Bone marrow (tissue), 2 donors: ENCODE data around the gene KCND3.

Experiments
- DNase-seq, 2 donors: peaks; one replicate each; lab custom pipeline; 2025; lab: John Stamatoyannopoulos, UW

KCND3 gene

DNA sequence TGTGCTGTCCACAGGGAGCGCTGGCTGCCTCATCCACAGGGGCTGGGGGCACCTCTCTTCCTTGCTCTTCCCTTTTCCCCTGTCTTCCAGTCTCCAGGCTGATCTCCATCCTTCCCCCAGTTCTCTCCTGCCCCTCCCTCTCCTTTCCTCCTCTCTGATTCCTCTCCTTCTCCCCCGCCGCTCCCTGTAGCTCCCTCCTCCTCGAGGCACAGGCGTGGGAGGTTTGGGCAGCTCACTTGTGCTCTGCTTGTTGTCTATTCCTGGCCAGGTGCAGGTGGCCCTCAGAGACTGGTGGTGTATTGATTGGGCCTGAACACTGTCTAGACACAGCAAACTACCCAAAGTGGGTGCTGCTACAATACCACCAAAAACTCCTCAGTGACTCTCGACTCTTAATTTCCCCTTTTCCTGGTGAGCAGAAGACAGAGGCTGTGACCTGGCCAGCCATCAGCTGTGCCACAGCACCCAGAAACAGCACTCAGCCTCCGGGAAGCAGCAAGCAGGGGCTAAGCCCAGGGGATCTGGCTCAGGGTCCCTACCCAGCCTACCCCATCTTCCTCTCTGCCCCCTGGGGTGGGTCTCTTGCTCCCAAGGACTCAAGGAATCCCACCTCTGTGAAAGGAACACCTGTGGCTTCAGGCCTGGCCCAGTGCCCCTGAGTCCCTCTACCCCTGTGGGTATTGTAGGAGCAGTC lies 140.5 kb downstream of the KCND3 start:
- no peak for DNase-seq

DNA sequence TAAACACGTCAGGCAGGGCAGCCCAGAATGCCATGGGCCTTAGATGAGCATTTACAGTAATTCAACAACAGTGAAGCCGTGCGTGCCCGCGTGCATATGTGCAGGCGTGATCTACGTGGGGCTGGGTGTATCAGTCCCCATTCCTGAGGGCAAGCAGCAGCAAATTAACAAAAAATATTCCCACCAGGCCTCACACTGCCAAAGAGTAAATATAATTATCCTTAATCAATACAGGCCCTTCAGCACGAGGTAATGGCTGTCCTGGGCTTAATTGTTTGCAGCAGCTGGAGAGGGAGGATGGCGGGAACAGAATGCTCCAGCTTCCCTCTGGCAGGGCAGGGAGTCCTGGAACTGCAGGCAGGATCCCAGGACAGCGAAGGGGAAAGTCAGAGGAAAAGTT lies 142.0 kb downstream of the KCND3 start:
- DNase-seq, result no peak

DNA sequence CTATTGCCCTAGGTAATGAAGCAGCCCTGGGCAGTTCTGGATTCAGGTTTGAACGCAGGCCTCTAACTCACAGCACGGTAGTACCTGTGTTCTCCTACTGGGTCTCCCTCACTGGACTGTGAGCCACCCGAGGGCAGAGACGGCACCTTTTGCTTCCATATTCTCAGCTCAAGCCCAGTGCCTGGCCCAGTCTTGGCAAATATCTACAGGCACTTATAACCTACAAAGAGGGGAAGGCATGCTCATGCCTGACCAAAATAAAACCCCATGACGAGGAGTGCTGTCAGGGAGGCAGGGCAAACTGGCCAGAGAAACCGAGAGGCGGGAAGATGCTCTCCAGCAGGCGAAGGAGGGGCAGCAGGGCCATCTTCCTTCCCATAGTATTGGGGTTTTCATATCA lies 142.6 kb downstream of the KCND3 start:
- no peak for DNase-seq

DNA sequence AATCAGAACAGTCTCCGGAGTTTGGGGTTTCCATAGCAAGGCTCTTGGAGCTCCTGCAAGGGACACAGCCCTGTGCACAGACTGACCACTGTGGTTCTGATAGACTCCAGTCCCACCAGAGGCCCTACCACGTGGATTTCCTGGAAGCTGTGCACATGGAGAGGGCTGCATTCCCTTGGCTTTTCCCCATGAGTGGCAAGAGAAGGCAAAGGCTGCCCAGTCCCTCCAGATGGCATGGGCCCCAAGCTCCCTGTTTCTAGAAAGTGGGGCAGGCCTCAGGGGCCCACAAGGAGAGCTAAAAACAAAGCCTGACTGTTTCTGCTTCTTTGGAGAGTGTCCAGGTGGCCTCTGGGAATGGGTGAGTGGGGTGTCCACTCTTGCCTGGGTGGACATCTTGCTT lies 146.3 kb downstream of the KCND3 start:
- DNase-seq, result no peak

DNA sequence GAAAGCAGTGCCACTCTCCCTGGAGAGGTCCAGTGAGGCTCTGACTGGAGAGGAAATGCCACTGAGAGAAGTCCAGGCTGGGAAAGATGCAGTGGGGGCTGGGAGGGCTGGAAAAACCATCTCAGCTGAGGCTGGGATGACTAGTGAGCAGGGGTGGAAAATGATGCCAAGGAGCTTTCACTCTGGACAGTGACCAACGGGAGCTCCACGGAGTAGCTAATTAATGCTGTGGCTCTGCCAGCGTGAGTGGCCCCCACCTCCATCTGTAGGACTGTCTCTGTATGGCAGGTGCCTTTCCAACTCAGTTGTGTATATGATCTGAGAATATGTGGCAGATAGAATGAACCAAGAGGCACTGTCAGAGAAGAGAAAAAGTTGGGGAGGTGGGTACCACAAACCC lies 147.1 kb downstream of the KCND3 start:
- no peak for DNase-seq

DNA sequence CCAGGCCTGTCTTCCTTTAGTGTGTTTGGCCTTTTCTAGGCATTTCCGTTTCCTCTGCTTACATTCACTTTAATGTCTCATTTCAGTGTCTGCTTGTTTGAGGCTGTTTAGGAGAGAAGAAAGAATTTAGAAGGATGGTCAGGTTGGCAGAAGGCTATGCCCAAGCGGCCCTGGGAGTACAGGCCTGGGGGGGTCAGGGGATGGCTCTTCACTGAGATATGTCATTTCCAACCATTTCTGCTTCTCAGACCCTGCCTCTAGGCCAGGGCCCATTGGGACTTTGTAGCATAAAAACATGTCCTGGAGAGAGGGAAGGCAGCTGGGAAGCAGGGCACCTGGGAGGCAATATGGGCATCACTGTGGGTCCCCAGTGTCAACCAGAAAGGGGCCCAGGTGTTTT lies 147.7 kb downstream of the KCND3 start:
- no peak for DNase-seq

DNA sequence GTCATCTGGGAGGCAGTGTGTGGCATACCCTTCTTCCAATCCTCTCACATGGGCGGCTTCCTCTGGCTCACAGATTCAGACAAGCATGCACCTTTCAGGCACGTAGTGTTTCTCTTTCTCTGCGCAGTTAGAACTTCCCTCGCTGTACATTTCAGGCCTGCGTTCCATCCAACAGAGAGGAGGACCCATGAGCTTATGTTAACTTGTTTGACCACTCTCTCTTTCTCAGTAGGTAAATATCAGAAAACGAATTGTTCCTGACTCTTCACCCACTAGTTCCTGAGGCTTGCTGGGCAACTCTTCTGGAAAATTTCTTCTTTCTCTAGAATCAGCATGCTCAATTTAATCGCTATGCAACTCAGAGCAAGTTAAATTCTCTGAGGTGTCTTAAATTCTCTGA lies 148.3 kb downstream of the KCND3 start:
- no peak for DNase-seq

DNA sequence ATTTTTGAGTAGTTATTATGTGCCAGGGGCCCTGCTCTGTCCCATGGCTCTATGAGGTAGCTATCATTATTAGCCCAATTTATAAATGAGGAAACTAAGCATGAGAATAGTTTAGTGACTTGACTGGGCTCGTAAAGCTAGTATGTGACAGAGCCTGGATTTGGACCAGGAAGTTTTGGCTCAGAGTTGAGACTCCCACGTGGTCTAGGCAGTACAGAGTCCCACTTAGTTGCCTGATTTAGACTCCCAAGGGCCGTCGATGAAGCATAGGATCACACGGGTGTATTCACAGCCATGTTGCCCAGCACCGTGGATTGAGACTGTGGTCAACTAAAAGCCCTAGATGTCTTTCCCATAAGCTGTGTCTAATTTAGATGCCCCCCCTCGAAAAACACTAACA lies 152.1 kb downstream of the KCND3 start:
- DNase-seq, result no peak

DNA sequence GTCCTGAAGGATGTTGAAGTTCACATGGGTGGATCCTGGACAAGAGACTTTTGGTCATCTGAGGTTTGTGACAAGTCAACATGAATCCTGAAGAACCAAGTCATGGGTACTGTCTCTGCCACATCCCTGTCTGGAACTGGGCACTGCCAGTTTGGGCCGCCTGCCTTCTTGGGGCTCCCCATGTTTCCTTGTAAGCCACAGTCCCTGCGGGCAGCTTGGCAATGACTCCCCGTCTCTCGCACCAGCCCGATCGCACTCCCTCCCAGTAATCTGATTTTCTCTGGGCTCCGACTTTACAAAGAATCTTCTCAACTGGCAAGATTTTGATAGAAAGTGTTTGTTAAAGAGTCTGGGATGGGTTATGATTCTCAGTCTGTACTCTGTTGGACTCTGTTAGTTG lies 153.4 kb downstream of the KCND3 start:
- no peak for DNase-seq

DNA sequence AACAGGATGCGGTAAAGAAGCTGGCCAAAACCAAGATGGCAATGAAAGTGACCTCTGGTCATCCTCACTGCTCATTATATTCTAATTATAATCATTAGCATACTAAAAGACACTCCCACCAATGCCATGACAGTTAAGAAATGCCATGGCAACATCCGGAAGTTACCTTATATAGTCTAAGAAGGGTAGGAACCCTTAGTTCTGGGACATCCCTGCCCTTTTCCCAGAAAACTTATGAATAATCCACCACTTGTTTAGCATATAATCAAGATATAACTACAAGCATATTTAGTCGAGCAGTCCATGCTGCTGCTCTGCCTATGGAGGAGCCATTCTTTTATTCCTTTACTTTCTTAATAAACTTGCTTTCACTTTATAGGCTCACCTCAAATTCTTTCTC lies 154.0 kb downstream of the KCND3 start:
- DNase-seq, result no peak

DNA sequence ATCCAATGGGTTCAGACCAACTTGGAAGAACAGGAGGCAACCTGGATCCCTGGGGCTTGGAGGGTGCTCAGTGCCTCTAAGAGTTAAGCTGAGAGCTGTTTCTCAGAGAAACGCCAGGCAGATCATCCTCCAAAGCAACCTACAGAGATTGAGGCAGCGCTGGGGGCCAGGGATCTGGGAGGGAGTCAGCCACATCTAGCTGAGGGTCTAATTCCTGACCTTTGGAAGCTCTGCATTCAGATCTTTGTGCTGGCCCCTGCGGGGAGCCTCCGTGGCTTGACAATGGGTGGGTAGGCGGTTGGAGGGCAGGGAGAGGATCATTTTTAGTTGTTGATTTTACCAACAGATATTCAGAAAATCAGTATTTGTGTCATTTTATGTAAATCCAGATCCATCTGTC lies 154.5 kb downstream of the KCND3 start:
- DNase-seq, result no peak

DNA sequence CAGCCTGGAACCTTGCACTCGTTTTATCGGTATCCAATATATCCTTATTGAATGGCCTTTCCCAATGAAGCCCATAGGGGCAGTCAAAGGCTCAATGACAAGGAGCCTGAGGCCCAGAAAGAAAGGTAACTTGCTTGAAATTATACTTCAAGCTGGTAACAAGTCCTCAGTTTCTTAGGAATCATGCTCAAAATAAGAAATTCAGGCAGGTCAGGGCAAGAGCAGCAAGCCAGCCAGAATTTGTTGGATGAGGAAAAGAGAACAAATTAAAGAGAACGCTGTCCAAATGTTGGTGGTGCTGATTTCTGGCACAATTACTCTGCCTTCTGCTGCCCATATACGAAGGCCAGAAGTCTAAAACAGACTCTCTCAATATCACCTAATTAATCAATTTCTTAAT lies 156.1 kb downstream of the KCND3 start:
- DNase-seq, result no peak

DNA sequence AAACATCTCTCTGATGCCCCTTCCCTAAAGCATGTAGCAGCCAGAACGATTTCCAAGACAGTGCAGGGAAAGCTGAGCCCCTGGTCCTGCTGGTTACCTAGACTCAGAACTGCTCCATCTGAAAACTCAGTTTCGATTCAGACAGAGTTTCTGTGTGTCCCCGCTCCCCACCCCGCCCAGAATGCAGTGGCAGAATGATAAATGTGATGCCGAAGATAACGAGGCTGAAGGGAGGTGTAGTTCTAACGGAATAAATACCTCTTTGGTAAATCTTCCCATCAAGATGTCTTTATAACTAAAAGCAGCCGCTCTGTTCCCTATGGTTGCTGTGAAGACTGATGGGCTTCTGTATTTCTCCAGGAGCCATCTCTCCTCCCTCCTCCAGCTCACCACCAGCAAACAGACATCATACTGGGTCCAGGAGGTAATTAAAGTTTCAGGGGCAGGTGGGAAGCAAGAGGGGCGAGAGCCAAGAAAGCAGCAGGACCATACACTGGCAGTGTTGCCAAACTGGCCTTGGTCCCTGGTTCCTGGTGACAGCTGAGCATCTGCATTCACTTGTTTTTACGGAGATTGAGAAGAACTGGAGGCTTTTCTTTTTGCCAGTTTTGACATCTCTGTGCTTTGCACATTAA lies 156.8 kb downstream of the KCND3 start:
- no peak for DNase-seq

DNA sequence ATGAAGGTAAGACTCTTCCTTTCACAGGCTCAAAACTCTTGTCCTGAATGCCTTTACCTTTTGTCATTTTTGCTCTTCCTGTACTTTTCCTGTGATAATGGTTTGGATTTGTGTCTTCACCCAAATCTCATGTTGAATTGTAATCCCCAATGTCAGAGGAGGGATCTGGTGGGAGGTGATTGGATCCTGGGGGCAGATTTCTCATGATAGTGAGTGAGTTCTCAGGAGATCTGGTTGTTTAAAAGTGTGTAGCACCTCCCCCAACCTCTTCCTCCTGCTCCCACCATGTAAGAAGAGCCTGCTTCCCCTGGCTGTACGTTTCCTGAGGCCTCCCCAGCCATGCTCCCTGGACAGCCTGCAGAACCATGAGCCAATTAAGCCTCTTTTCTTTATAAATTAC lies 158.3 kb downstream of the KCND3 start:
- no peak for DNase-seq

DNA sequence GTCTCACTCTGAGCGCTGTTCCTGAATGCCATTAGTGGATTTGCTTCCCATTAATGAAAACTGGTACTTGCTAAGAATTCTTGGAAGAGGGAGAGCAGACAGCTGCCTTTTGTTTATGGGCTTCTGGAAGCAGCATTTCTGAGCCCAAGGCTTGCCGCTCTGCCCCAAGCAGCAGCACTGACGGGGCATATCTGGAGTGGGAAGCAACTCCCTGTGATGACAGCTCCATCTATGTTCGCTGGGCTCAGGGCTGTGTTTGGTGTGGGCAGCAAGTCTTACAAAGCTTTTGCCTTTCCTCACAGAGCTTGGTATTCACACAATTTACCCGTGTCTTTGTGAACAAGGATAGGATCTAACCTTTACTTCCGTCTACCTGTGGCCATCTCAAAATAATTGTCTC lies 161.5 kb downstream of the KCND3 start:
- DNase-seq, result no peak

DNA sequence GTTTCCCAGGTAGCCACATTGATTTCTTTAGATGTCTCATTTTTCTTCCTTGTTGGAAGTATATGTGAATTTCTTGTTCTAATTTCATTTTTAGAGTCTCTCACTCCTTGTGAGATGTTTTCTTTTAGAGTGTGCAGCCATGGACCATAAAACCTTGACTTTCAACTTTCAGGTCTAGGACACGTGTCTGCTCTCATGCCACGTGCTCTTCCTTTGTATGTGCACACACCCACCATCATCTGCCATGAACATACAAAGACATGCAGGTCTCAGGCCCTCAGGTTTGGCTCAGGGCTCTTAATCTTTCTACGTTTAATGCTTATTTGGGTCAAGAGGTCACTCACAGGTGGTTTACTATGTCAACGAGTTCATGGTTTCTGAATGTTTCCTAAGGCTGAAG lies 163.2 kb downstream of the KCND3 start:
- DNase-seq, result no peak

DNA sequence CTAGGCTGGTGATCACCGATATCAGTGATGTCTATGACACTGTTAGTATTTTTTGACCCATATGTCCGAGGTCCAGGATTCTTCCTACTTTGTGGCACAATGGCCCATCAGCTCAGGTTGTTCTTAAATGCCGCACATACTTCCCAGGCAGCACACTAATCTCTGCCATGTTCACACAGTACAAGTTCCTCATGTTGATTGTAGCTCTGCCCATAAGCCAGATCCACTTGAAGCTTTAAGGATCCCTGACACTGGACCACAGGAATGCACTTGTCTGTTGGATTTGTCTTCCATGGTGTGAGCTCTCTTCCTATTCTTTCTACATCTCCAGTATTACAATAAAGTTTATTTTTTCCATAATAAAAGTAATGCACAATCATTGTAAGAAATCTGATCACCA lies 164.3 kb downstream of the KCND3 start:
- DNase-seq, result no peak

DNA sequence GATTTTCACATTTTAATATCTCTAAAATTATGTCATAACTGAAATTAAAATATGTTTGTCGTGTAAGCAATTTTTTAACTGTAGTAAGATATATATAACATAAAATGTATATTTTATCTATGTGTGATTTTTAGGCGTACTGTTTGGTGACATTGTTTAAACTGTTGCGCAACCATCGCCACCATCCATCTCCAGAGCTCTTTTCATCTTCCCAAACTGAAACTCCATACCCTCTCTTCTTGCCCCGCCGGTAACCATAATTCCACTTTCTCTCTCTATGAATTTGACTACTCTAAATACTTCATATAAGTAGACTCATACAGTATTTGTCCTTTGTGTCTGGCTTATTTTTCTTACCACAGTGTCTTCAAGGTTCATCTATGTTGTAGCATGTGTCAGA lies 167.3 kb downstream of the KCND3 start:
- no peak for DNase-seq

DNA sequence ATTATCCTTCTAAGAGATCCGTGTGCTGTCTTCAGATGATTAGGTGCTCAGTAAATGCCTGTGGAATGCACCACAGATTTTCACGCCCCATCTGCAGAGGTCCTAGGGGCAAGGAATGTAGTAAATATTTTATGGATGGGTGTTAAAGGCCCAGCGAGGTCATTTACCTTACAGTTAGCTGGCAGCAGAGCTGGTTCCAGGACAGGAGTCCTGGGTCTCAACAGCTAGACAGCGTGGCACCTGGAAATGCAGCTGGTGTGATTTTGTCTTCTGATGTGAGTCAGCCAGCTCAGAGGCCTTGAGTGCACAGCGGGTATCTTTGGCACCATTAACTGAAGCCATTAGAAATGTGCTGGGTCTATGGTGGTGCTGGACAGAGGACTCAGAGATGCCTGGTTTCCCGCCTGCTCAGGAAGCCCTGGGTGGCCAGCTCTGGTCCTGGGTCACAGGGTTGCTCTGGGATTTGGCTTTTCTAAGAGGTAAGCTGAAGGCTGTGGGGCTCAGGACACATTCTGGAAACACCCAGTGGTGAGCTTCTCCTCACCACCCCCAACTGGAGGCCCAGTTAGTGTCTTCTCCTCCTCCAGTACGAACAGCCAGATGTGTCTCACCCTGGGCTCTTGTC lies 168.2 kb downstream of the KCND3 start:
- DNase-seq, result no peak

DNA sequence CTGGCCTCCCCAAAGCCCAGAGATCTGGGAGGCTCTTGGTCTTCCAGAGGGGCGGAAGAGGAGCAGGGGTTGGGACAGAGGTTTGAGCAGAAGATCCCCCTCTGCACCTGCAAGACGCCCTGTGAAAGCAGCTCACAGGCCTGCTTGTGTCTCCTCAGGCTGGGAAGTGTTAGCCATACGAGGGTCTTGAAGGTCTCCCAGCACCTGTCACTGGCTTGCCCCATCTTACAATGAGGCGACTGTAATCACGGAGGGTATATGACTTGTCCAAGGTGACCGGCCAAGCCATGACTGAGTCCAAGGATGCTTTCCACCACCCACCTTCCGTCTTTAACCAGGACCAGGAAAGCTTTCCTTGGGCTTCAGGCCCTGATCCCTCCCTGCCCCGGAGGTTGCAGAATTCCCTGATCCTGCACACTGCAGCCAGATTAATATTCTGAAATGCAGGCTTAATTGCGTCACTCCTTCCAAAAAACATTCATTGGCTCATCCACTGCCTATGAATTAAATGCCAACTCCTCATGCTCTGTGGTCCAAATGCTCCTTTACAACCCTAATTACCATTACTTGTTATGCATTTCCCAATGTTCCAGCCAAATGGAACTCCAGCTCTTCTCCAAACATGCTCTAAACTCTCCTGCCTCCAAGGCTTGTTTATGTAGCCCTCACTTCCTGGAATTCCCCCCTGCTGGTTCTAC lies 169.8 kb downstream of the KCND3 start:
- DNase-seq, result no peak

DNA sequence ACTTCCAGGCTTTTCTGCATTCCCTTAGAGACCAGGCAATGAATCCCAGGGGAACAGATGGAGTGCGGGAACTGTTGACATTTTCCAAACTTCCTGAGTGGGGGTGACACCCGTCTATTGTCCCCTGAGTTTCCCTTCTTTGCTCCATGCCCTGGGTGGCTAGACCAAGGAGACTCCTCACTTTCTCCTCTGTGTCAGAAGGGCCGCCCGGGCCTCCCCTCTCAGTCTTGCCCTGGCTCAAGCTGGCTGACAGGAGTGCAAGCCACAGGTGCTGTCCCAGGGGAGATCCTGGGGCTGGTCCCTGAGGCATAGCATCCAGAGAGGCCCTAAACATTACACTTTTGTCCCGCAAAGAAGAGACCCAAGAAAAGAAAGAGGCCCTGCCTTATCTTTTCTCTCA lies 170.9 kb downstream of the KCND3 start:
- no peak for DNase-seq

DNA sequence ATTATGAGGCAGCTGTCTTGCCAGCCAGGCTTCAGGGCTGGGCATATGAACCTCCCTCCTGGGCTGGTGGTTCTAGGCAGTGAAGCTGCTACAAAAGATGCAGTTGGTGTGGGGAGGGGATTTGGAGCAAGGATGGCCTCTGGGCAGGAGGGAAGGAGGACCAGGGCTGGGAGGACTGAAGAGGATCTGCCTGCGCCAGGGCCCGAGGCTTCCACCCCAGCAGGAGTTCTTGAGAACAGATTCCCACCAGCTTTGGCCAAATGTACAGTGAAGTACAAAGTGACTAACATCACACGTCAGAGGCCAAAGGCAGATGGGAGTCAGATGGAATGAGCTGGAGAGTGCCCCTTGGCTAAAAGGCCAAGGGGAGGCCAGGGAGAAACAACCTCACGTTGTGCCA lies 171.4 kb downstream of the KCND3 start:
- DNase-seq, result no peak

DNA sequence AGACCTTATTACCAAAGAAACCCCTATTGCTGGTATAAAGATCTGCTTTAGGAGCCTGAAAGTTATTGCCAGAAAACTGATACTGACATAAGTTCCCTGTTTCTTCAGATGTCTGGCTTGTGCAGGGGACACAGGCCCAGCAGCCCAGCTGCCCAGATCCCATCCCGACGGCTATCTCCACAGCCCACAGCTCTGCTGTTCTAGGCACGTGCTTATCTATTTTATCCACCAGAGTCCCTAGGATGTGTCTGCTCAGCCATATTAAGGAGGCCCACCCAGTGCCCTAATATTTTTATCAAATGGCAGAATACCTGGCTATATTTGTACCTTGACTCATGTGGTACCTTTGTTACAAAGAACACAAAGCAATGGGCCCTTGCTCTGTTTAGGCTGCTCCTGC lies 174.8 kb downstream of the KCND3 start:
- DNase-seq, result no peak
